SK-N-SH (cell line): ENCODE results near the gene PLK3. TPM values are rescaled to one million over a fixed set of nuclear protein-coding genes. Genes with fewer than 3 reads are reported as not detected.

ENCODE experiments used
- CTCF ChIA-PET: fragments of 300-600, 350-600 bp; formaldehyde crosslinking; extraction: SDS; loops from one replicate; lab custom pipeline; 2021; lab: Yijun Ruan, JAX
- POLR2A ChIA-PET: fragments of 350-600 bp; sonication (Branson Sonifier 250); formaldehyde crosslinking; extraction: SDS; loops from one replicate; lab custom pipeline; 2020; ENCODE audit warnings: antibody characterized with exemption, inconsistent platforms; lab: Yijun Ruan, JAX
- DNase-seq: peaks from one replicate; pipeline ENCODE4 v3.0.0; 2012
- H2AFZ ChIP-seq: fragments of 200-600 bp; sonication (generic); 2 replicates; pipeline ENCODE4 v1.8.1; 2016; ENCODE audit warnings: antibody characterized with exemption, mild to moderate bottlenecking, low read depth
- H3F3A ChIP-seq: fragments of 200-600 bp; sonication (generic); replicated peaks from 2 replicates; pipeline ENCODE3; 2016; ENCODE audit warnings: antibody characterized with exemption, mild to moderate bottlenecking; ENCODE audit not compliant: insufficient read depth
- H3K27ac ChIP-seq, 2 experiments: fragments of 200-500 bp in 1 of 2; fragments of 200-600 bp in 1 of 2; sonication (Bioruptor generic) in 1 of 2; sonication (generic), shearing (Covaris generic) in 1 of 2; 2 replicates each; pipeline versions ENCODE4 v1.5.1 to v1.6.1; 2014 to 2016; ENCODE audit warnings: low read depth in 2 of 2, inconsistent platforms in 1 of 2, low read length in 1 of 2, mild to moderate bottlenecking in 1 of 2, mixed read lengths in 1 of 2
- H3K27me3 ChIP-seq: fragments of 200-600 bp; sonication (generic), shearing (Covaris generic); 2 replicates; pipeline ENCODE4 v1.6.1; 2016; ENCODE audit warnings: mixed run types; ENCODE audit not compliant: insufficient read depth
- H3K36me3 ChIP-seq, 2 experiments: fragments of 200-500 bp in 1 of 2; fragments of 200-600 bp in 1 of 2; sonication (Bioruptor generic) in 1 of 2; sonication (generic) in 1 of 2; replicated peaks in 1 of 2; 2 replicates each; pipeline versions ENCODE3 to v1.5.1; 2014 to 2016; ENCODE audit warnings: low read length in 1 of 2, mild to moderate bottlenecking in 1 of 2; ENCODE audit not compliant: insufficient read depth in 2 of 2, control insufficient read depth in 1 of 2
- H3K4me1 ChIP-seq, 2 experiments: fragments of 200-500 bp in 1 of 2; fragments of 200-600 bp in 1 of 2; sonication (Bioruptor generic) in 1 of 2; sonication (generic), shearing (Covaris generic) in 1 of 2; 2 replicates each; pipeline versions ENCODE4 v1.5.1 to v1.6.1; 2014 to 2016; ENCODE audit warnings: low read depth in 1 of 2, low read length in 1 of 2, mixed run types in 1 of 2; ENCODE audit not compliant: insufficient read depth in 2 of 2, control insufficient read depth in 1 of 2
- H3K4me2 ChIP-seq: fragments of 200-600 bp; sonication (generic), shearing (Covaris generic); 2 replicates; pipeline ENCODE4 v1.6.1; 2017; ENCODE audit warnings: mixed run types
- H3K4me3 ChIP-seq, 2 experiments: fragments of 200-500 bp in 1 of 2; fragments of 200-600 bp in 1 of 2; sonication (Bioruptor generic) in 1 of 2; sonication (generic), shearing (Covaris generic) in 1 of 2; 2 replicates each; pipeline versions ENCODE4 v1.5.1 to v1.8.1; 2014 to 2016; ENCODE audit warnings: low read depth in 2 of 2, inconsistent platforms in 1 of 2, low read length in 1 of 2, mild to moderate bottlenecking in 1 of 2, mixed read lengths in 1 of 2, moderate library complexity in 1 of 2
- H3K79me2 ChIP-seq: fragments of 200-600 bp; sonication (generic); 2 replicates; pipeline ENCODE4 v1.8.1; 2017; ENCODE audit warnings: mild to moderate bottlenecking; ENCODE audit not compliant: insufficient read depth
- H3K9ac ChIP-seq: fragments of 200-600 bp; sonication (generic); 2 replicates; pipeline ENCODE4 v1.6.1; 2017; ENCODE audit warnings: mixed run types
- H3K9me2 ChIP-seq: fragments of 200-600 bp; sonication (generic); 2 replicates; pipeline ENCODE4 v1.6.1; 2017; ENCODE audit warnings: mixed run types
- H3K9me3 ChIP-seq: fragments of 200-600 bp; sonication (generic); 2 replicates; pipeline ENCODE4 v1.6.1; 2017; ENCODE audit warnings: mixed run types, mild to moderate bottlenecking, moderate library complexity
- H4K20me1 ChIP-seq: fragments of 200-600 bp; sonication (generic); 2 replicates; pipeline ENCODE4 v1.6.1; 2017; ENCODE audit warnings: mild to moderate bottlenecking, mixed run types; ENCODE audit not compliant: insufficient read depth
- CHD2 ChIP-seq: fragments of 150-350 bp; IDR thresholded peaks from 2 replicates; pipeline ENCODE4 v1.6.1; 2018; ENCODE audit warnings: low read length; ENCODE audit not compliant: partially characterized antibody
- ELF1 ChIP-seq: IDR thresholded peaks from 2 replicates; pipeline ENCODE4 v1.4.0; 2012
- EP300 ChIP-seq, 2 experiments: IDR thresholded peaks; 2 replicates each; pipeline versions ENCODE4 v1.4.0 to v1.6.1; 2012; ENCODE audit warnings: borderline replicate concordance in 1 of 2, low read depth in 1 of 2, low read length in 1 of 2
- EZH2phosphoT487 ChIP-seq: fragments of 200-600 bp; sonication (generic); IDR thresholded peaks from 2 replicates; pipeline ENCODE4 v1.6.1; 2017; ENCODE audit warnings: low read depth, mixed run types, mild to moderate bottlenecking, antibody characterized with exemption, moderate library complexity, borderline replicate concordance
- FOSL2 ChIP-seq: IDR thresholded peaks from 2 replicates; pipeline ENCODE4 v1.4.0; 2012; ENCODE audit warnings: low read depth, mild to moderate bottlenecking, moderate library complexity, borderline replicate concordance
- FOXJ3 ChIP-seq: sonication (generic); formaldehyde crosslinking; IDR thresholded peaks from 2 replicates; pipeline ENCODE4 v1.5.1; 2020; ENCODE audit warnings: mild to moderate bottlenecking, missing genetic modification reagents
- FOXM1 ChIP-seq: IDR thresholded peaks from 2 replicates; pipeline ENCODE4 v1.4.0; 2012; ENCODE audit warnings: low read depth, mild to moderate bottlenecking
- GATA2 ChIP-seq: sonication (generic); formaldehyde crosslinking; IDR thresholded peaks from 2 replicates; pipeline ENCODE4 v1.5.0; 2020; ENCODE audit warnings: mild to moderate bottlenecking, missing genetic modification reagents
- JUND ChIP-seq: IDR thresholded peaks from 2 replicates; pipeline ENCODE4 v1.4.0; 2012
- NFIC ChIP-seq: IDR thresholded peaks from 2 replicates; pipeline ENCODE4 v1.4.0; 2012; ENCODE audit warnings: borderline replicate concordance
- NRF1 ChIP-seq: IDR thresholded peaks from 2 replicates; pipeline ENCODE4 v1.6.1; 2012; ENCODE audit warnings: low read depth, mild to moderate bottlenecking, low read length
- POLR2AphosphoS5 ChIP-seq: IDR thresholded peaks from 2 replicates; pipeline ENCODE4 v1.6.1; 2012; ENCODE audit warnings: low read depth, low read length
- RAD21 ChIP-seq: IDR thresholded peaks from 2 replicates; pipeline ENCODE4 v1.6.1; 2012; ENCODE audit warnings: mild to moderate bottlenecking, low read length
- RFX5 ChIP-seq: IDR thresholded peaks from 2 replicates; pipeline ENCODE4 v1.6.1; 2012; ENCODE audit warnings: mild to moderate bottlenecking, improper control_type of control experiment, low read length
- TAF1 ChIP-seq: IDR thresholded peaks from 2 replicates; pipeline ENCODE4 v1.6.1; 2012; ENCODE audit warnings: low read depth, mild to moderate bottlenecking, low read length, moderate library complexity, borderline replicate concordance
- WGBS: methylation state at CpG from one replicate; pipeline ENCODE4 v1.1.6; 2017; ENCODE audit warnings: low lambda C conversion rate; 5-methylcytosine and 5-hydroxymethylcytosine counted together
- polyA plus RNA-seq, 3 experiments: library from polyadenylated mRNA; depleted of rRNA; stranded (reverse); fragments of >200 nt; gene quantifications; 2 replicates each; pipeline ENCODE4 v1.2.3, GENCODE V29; 2012
- TF ChIP-seq, protein P1 (sequence below): IDR thresholded peaks from 2 replicates; pipeline ENCODE4 v1.4.0; 2012; ENCODE audit warnings: low read depth
- TF ChIP-seq, protein P2 (sequence below): IDR thresholded peaks from 2 replicates; pipeline ENCODE4; 2012
- TF ChIP-seq, protein P3 (sequence below): fragments of 150-350 bp; IDR thresholded peaks from 2 replicates; pipeline ENCODE4 v1.6.1; 2016; ENCODE audit warnings: mild to moderate bottlenecking, low read depth, low read length

Gene PLK3
- polyA plus RNA-seq, 1 of the 3 experiments (the other 2 are of a cell fraction), result 82.8 TPM

DNA sequence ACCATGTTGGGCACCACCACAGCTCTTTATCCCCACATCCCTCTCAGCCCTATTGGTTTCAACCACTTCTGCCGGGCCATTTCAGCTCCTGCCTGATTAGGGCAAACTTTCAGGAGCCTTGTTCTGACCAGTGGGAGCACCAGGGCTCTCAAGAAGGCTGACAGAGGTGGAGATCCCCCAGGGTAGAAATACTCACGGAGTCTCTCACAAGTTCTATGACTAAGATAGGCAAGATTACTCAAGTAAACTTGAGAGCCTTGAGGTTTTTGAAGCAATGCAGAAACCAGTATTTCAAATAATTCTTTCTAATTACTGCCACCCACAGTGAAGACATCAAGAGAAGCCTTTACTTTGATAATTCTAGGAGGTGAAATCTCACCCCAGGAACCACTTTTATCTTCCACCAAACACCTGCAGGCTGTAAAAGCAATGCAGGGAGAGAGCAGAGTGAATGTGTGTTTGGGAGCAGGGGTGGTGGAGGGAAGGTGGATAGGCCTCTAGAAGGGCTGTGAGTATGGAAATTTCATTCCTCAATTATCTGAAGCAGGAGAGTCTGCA lies 49.5 kb downstream of the PLK3 start:
- Histone ChIP-seq H3K4me3 (no peak overlapping the region), H3K9ac (no peak overlapping the region), H3K27me3 (no peaks in the 10 kb centered on the region), H3K9me3 (no peaks in the 10 kb centered on the region), H3K9me2 (no peaks in the 10 kb centered on the region), H4K20me1 (no peaks in the 10 kb centered on the region), H3K4me1 (no peaks in the 10 kb centered on the region), H3K36me3 (no peaks in the 10 kb centered on the region), H2AFZ (no peak overlapping the region), H3K79me2 (no peaks in the 10 kb centered on the region), H3K4me2 (no peak overlapping the region), H3F3A (peaks cover 2% of the 10 kb centered on the region), H3K27ac (no peak overlapping the region)
- no peak for DNase-seq
- WGBS, result 90% methylated on average over 2 of the region's 2 CpGs
- TF ChIP-seq JUND (no peak), ELF1 (no peak), RAD21 (no peak), RFX5 (no peak), FOSL2 (no peak), FOXM1 (no peak), EP300 (IDR thresholded peaks at IDR 0.05; ENCODE audit: borderline replicate concordance in 1 of 2, low read depth in 1 of 2, low read length in 1 of 2) (no peak), POLR2AphosphoS5 (no peak), GATA2 (CRISPR knock-in tag) (no peak), NFIC (no peak), NRF1 (no peak), EZH2phosphoT487 (no peak)
- TF ChIP-seq, protein P1, sequence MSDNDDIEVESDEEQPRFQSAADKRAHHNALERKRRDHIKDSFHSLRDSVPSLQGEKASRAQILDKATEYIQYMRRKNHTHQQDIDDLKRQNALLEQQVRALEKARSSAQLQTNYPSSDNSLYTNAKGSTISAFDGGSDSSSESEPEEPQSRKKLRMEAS, result no peak
- TF ChIP-seq, protein P2, sequence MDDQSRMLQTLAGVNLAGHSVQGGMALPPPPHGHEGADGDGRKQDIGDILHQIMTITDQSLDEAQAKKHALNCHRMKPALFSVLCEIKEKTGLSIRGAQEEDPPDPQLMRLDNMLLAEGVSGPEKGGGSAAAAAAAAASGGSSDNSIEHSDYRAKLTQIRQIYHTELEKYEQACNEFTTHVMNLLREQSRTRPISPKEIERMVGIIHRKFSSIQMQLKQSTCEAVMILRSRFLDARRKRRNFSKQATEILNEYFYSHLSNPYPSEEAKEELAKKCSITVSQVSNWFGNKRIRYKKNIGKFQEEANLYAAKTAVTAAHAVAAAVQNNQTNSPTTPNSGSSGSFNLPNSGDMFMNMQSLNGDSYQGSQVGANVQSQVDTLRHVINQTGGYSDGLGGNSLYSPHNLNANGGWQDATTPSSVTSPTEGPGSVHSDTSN, result no peak
- TF ChIP-seq, protein P3, sequence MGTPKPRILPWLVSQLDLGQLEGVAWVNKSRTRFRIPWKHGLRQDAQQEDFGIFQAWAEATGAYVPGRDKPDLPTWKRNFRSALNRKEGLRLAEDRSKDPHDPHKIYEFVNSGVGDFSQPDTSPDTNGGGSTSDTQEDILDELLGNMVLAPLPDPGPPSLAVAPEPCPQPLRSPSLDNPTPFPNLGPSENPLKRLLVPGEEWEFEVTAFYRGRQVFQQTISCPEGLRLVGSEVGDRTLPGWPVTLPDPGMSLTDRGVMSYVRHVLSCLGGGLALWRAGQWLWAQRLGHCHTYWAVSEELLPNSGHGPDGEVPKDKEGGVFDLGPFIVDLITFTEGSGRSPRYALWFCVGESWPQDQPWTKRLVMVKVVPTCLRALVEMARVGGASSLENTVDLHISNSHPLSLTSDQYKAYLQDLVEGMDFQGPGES, result no peak
- CTCF ChIA-PET, result interaction anchor here (1.3 kb wide), 1 partner anchor 13 kb away, joined by 3 read pairs; no protein-coding TSS in a partner anchor
- POLR2A ChIA-PET, result no interaction called here

DNA sequence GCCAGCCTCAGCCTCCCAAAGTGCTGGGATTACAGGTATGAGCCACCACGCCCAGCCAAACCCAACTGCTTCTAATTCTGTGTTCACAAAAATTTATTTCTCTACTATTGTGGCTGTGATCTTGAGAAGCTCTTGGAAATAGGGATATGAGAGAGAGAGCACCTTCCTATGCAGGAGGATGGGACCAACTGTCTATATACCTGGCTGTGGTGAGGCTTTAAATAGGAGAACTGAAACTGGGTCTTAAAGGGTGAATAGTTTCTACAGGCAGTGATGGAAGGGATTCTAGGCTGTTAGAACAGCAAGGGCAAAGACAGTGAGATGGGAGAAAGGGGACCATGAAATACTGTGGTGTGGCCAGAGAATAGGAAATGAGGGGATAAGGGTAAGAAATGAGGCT lies 51.1 kb downstream of the PLK3 start:
- no peak for TF ChIP-seq CHD2
- no peak for TF ChIP-seq TAF1
- no peak for TF ChIP-seq RAD21
- no peak for TF ChIP-seq FOXJ3
- WGBS, result 100% methylated on average over 1 of the region's 1 CpG
- CTCF ChIA-PET, result interaction anchor here (0.8 kb wide), 1 partner anchor 9 kb away, joined by 3 read pairs; no protein-coding TSS in a partner anchor

More for the DNA sequence above, 51.1 kb downstream of the PLK3 start:
- H3K27ac ChIP-seq, result no peak overlapping the region
- no peak overlapping the region for H3K4me2 ChIP-seq
- POLR2A ChIA-PET, result no interaction called here
- no peaks in the 10 kb centered on the region for H3K9me2 ChIP-seq
- H3K27me3 ChIP-seq, result no peaks in the 10 kb centered on the region
- no peaks in the 10 kb centered on the region for H4K20me1 ChIP-seq
- no peaks in the 10 kb centered on the region for H3F3A ChIP-seq
- H3K9ac ChIP-seq, result no peak overlapping the region
- no peaks in the 10 kb centered on the region for H3K79me2 ChIP-seq
- no peak for DNase-seq
- no peaks in the 10 kb centered on the region for H3K9me3 ChIP-seq
- no peaks in the 10 kb centered on the region for H3K36me3 ChIP-seq
- H3K4me1 ChIP-seq, result no peaks in the 10 kb centered on the region
- H2AFZ ChIP-seq, result no peak overlapping the region
- no peak overlapping the region for H3K4me3 ChIP-seq
